HG03280 (cell line): ENCODE results near the gene ZNF574.
"Not testable (repeated sequence)": the region's sequence is repeated elsewhere in the genome, so short reads cannot be mapped to it uniquely, and the experiment has no call there.

Experiments used
- ATAC-seq: cut with Tn5 transposase; IDR thresholded peaks from one replicate; pipeline ENCODE4 v1.9.1; 2021; ENCODE audit warnings: mild to moderate bottlenecking, moderate library complexity; ENCODE audit not compliant: unreplicated experiment

ZNF574 gene, protein sequence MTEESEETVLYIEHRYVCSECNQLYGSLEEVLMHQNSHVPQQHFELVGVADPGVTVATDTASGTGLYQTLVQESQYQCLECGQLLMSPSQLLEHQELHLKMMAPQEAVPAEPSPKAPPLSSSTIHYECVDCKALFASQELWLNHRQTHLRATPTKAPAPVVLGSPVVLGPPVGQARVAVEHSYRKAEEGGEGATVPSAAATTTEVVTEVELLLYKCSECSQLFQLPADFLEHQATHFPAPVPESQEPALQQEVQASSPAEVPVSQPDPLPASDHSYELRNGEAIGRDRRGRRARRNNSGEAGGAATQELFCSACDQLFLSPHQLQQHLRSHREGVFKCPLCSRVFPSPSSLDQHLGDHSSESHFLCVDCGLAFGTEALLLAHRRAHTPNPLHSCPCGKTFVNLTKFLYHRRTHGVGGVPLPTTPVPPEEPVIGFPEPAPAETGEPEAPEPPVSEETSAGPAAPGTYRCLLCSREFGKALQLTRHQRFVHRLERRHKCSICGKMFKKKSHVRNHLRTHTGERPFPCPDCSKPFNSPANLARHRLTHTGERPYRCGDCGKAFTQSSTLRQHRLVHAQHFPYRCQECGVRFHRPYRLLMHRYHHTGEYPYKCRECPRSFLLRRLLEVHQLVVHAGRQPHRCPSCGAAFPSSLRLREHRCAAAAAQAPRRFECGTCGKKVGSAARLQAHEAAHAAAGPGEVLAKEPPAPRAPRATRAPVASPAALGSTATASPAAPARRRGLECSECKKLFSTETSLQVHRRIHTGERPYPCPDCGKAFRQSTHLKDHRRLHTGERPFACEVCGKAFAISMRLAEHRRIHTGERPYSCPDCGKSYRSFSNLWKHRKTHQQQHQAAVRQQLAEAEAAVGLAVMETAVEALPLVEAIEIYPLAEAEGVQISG

DNA sequence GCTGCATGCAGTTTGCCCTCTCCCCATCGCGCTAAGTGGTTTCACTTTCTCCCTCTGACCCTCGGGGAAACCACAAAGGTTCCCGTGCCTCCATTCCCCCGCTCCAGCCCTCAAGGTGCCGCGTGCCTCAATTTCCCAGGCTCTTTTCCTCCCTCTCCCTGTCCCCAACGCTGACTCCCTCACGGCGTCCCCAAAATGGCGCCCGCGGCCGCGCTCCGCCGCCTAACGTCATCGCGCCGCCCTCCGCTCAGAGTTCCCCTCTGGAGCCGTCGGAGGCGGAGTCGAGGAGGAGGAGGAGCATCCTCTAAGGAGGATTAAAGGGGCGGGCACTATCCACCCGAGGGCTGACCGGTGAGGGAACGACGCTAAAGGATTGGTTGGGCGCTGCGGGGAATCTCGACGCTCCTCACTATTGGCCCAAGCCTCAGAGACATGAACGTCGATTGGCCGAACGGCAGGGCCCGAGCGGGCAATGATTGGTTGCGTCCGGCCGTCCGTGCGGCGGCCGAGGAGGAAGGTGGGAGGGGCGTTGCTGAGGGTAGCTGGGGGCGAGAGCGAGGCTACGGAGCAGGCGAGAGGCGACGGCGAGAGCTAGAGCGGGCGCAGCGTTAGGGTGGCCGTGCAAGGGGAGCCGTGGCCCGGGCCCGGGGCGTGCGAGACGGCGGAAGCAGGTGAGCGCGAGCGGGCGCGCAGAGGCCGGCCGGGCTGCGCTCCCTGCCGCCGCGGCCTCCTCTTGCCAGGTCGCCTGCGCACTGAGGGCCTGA, at the start of gene ZNF574:
Gene ZNF574, plus strand, starts transcription at position 551 of the 764 bp plus-strand sequence. CDS start 2,441 bp downstream, outside the sequence.
- peak; percentile 92 for ATAC-seq

DNA sequence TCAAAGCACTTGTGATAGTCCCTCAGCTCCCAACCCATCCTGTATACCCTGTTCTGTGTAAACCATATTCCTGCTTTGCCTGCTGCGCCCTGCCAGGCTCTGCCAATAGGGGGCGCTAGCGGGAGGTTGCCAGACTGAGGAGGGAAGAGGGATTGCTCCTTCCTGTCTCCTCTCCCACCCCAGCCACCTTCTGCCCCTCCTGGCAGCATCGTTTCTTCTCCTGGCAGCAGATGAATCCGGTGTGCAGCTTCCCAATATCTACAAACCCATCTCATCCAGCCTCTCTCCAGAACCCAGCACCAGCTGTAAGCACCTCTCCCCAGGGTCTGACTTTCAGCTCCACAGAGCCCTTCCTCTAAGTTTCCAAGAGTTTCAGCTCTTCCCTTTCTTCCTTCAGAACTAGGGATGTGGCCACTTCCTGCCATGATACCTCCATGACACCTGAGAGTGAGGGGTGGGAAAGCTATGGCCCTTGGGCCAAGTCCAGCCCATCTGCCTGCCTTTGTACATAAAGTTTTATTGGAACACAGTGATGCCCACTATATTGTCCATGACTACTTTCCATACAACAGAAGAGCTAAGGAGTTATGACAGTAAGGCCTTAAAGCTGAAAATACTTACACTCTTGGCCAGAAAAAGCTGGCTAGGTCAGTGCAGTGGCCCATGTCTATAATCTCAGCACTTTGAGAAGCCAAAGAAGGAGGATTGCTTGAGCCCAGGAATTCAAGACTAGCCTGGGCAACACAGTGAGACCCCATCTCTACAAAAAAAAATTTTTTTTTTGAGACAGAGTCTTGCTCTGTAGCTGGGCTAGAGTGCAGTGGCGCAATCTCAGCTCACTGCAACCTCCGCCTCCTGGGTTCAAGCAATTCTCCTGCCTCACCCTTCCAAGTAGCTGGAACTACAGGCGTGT, 47.4 kb upstream of the ZNF574 start:
- ATAC-seq, result no peak

GRCh38 chr19:42030645-42031440, 45.1 kb upstream of the ZNF574 start:
- ATAC-seq, result no peak

DNA sequence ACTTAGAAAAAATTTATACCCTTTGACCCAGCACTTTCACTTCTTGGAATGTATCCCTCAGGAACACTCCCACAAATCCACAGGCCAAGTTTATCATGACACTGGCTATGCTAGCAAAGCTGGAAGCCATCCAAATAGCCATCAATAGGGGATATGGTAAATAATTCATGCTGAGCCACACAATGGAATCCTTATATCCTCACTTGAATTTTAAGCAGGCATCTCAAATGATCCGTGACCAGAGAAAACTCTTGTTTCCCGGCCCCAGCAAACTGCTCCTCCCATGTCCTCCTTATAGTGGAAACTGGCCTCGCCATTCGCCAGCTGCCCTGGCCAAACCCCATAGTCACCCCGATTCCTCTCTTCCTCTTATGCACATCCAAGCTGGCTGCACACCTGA, 43.5 kb upstream of the ZNF574 start:
- no peak for ATAC-seq

GRCh38 chr19:42033413-42033812, 42.6 kb upstream of the ZNF574 start:
- ATAC-seq, result no peak

- ATAC-seq, result not testable (repeated sequence)
These were observed 41.1 kb upstream of the ZNF574 start for GRCh38 chr19:42034640-42035391.

DNA sequence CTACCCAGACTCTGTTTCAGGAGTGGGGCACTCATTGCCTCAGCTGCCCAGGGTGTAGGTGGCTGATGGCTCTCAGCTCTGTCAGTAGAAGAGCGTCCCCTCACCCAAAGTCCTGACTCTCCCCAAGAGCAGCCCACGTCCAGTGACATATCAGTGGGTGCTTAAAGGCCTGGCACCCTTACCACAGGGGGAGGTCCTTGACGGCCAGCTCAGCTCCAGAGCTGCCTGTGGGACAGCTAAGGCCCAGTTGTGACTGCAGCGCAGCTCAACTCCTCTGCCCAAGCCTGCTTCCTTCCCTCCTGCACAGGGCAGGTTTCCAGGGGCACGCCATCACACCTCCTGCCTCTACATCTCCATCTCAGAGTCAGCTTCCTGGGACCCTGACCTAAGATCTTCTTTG, 38.3 kb upstream of the ZNF574 start:
- ATAC-seq, result no peak

DNA sequence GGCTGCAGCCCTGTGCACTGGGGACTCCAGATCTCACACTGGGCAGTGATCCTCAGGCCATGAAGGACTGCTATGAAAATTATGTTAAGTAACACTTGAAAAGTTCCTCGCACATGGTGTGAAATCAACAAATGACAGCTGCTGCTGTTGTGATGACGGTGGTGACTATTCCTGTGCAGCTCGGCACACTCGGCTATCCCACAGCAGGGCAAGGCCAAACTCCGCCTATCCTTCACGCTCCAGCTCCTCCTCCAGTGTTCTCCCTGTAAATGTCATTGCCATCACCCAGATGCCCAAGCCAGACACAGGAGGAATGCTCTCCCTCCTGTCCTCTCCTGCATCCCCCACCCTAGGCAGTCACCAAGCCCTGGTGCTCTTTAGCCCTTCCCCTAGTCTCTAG, 37.3 kb upstream of the ZNF574 start:
- no peak for ATAC-seq

GRCh38 chr19:42040031-42040430, 35.9 kb upstream of the ZNF574 start:
- no peak for ATAC-seq

GRCh38 chr19:42040491-42040890, 35.5 kb upstream of the ZNF574 start:
- ATAC-seq, result not testable (repeated sequence)

DNA sequence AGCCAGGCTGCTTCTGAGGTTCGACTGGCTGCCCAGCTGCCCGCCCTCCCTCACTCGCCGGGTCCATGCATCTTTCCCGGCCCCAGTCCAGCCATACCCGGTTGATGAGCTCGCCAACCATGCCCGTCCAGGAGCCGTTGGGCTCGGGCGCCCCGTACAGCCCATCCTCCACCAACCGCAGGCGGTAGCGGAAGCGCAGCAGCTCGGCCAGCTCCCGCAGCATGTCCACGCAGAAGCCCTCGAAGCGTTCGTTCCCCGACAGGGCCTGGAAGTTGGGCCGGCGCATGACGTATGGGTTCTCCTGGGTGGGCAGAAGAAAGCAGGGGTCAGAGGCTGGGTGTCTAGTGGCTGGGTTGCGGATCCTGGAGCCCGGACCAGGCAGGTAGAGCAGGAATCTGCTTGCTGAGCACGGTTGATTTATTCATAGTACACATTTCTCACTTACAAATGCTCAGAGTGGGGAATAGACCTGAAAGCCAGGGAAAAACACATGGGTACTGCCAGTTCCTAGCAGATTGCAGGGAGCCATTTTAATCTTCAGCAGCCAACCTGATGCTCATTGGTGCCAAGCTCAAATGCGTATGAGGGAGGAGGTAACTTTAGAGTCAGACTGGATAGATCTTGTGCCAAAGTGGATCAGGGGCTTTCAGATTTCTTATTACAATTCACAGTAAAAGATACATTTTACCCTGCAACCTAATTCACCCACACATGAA, 33.4 kb upstream of the ZNF574 start:
- ATAC-seq, result no peak

DNA sequence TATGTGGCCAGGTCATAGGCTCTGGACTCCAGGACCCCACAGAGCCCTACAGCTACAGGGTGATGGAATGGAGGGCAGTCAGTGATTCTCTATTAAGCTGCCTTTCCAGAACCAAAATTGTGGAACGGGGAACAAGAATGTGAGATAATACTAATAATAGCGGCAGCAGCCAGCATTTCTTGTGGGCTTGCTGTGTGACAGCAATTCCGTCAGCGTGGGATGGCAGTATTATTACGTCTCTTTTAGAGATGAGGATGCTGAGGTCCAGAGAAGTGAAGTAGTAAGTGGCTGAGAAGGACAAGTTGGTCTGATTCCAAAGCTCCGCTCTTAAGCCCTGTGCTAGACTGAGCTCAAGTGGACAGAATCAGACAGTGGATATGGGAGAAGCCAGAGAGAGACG, 30.4 kb upstream of the ZNF574 start:
- ATAC-seq, result no peak

DNA sequence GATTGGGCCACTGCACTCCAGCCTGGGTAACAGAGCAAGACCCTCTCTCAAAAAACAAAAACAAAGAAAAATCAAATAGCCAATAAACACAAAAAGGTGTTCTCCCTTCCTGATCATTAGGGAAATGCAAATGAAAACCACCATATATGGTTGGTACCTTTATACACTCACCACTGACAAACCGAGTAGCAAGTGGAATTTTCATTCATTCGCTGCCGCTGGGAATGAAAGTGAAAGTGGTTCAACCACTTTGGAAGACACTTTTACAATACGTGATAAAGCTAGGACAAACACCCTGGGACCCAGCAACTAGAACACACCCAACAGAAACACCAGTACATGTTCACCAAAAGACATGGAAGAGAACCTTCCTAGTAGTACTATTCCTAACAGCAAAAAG, 27.0 kb upstream of the ZNF574 start:
- ATAC-seq, result no peak

DNA sequence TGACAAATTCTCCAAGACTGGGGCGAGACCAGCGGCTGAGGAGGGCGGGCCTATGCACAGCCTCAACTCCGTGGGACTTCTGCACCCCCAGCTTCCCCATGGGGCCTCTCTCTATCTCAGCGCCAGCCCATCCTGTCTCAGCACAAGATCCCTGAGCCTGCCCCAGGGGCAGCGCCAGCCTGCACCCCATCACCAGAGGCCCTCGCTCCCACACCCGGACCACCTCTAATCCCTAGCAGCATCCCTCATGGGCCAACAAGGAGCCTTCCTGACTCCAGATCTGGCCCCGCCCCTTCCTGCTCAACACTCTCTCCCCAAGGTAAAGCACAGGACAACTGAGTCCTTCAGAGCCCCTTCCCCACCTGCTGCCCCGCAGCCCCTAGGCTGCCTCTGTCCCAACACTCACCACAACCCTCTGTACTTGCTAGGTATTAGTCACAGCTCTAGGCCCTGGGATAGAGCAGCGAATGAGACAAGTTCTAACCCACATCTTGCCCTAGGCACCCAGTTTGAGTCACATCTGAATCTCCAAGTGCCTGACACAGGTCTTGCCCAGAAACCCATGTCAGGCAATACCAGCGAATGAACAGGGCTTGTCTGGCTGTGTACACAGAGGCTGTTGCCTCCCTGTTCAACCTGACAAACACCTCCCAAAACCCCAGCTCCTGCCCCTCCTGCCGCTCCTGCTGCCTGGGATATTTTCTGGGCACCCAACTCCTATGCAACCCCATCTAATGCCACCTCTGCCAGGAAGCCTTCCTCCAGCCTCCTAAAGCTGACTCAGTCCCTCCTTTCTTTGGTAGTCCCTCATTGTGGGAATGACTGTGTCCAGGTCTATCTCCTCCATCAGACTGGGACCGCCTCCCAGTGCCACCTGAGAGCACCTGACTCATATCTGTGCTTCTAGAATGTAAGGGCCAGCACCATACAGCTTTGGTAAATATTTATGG, 24.5 kb upstream of the ZNF574 start:
- no peak for ATAC-seq

DNA sequence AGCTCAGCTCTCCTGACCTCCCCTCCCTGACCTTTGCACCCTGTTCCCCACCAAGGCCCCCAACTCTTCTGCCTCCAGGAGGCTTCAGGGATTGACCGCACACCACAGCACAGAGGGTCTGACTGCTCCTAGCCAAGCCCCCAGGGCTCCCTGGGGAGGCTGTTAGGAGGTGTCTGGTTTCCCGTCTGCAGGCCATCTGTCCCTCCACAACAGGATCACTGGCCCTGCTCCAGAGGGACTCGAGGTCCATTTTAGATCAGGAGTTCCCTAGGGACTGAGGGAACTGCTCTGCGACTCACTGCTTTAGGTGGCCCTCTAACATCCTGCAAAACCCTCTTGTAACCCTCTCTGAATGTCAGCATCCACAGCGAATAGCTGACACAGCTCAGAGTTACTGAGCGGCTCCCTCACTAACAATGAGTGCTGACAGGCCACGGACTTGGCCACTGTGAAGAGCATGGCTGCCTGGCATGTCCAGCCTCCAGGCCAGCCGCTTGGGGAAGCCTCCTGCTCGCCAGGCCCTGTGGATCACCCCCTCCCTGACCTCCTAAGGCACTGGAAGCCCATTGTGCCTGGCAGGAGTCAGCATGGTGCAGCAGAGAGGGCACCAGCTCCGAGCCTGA, 23.6 kb upstream of the ZNF574 start:
- ATAC-seq, result no peak
